ENCODE results near the gene SLC39A12. TPM values are rescaled to one million over a fixed set of nuclear protein-coding genes. Genes with fewer than 3 reads are reported as not detected.

SLC39A12 gene
- total and polyA plus RNA-seq, 2 of the 8 experiments (the other 6 are each of a cell fraction or from before 2014, with no cell fraction given): not detected

DNA sequence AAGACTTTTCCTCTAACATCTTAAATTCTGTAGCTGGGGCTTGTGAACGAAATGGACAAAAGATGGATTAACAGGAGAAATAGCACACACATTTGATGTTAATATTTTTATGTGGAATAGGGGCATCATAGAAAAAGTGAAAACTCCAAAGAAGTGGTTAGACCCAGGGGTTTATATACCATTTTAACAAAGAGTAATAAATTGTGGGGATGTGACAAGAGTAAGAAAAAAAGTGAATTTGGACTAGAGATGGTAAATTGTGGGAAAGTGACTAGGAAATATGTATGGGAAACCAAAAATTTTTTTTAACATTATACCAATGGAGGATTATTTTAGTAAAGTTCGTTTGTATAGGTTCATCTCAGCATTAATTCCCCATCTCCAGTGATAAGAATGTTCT, 8.2 kb downstream of the SLC39A12 start (continued):
- TF ChIP-seq, protein P1, sequence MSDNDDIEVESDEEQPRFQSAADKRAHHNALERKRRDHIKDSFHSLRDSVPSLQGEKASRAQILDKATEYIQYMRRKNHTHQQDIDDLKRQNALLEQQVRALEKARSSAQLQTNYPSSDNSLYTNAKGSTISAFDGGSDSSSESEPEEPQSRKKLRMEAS (IDR thresholded peaks at IDR 0.05): no peak
- TF ChIP-seq RAD21 (IDR thresholded peaks at IDR 0.05 in 1 of 2, conservative IDR thresholded peaks at IDR 0.05 in 1 of 2; ENCODE audit: low read depth in 2 of 2, low read length in 2 of 2): no peak
- TF ChIP-seq EGR1 (IDR thresholded peaks at IDR 0.05; ENCODE audit: borderline replicate concordance, low read depth, low read length): no peak
- no peak for TF ChIP-seq USF2 (IDR thresholded peaks at IDR 0.05; ENCODE audit: low read length)
